Measurements from ENCODE around the gene KIRREL2.

The KIRREL2 gene

GRCh38 chr19:35861640-35862160 is 5.0 kb downstream of the KIRREL2 start:
- DNase-seq, result no peak
- no peak overlapping the region for H3K27ac ChIP-seq (ENCODE audit: insufficient read depth in 1 of 2, low read depth in 1 of 2, low read length in 2 of 2, poor library complexity in 1 of 2, severe bottlenecking in 2 of 2)
- H3K9me3 ChIP-seq (ENCODE audit: control extremely low read depth in 1 of 5, control insufficient read depth in 4 of 5, insufficient read depth in 2 of 5, low read depth in 1 of 5, low read length in 4 of 5), result peaks cover 0 to 9% (median 0%) of the 10 kb centered on the region in 5 experiments
- H3K4me3 ChIP-seq (ENCODE audit: control insufficient read depth in 1 of 7, extremely low read depth in 1 of 7, insufficient read depth in 4 of 7, low read depth in 2 of 7, low read length in 6 of 7), result no peak overlapping the region
- POLR2A ChIA-PET, result no interaction called here
- CTCF ChIA-PET, result no interaction called here
- 47% methylated on average over 18 of the region's 19 CpGs for WGBS (ENCODE audit: insufficient coverage)
- no peaks in the 10 kb centered on the region for H3K36me3 ChIP-seq (ENCODE audit: control insufficient read depth in 4 of 4, insufficient read depth in 4 of 4, low read length in 3 of 4)
- H3K27me3 ChIP-seq (replicated peaks in 2 of 5; ENCODE audit: control insufficient read depth in 4 of 5, insufficient read depth in 5 of 5, low read length in 4 of 5), result peaks cover 0 to 91% (median 49%) of the 10 kb centered on the region in 5 experiments
- H3K4me1 ChIP-seq (ENCODE audit: control extremely low read depth in 1 of 4, control insufficient read depth in 4 of 4, insufficient read depth in 4 of 4, low read length in 3 of 4), result peaks cover 0 to 13% (median 6%) of the 10 kb centered on the region in 4 experiments

- Histone ChIP-seq H3K4me1 (ENCODE audit: control extremely low read depth in 1 of 4, control insufficient read depth in 4 of 4, insufficient read depth in 4 of 4, low read length in 3 of 4) (peaks cover 0 to 5% (median 0%) of the 10 kb centered on the region in 4 experiments), H3K27ac (ENCODE audit: insufficient read depth in 1 of 2, low read depth in 1 of 2, low read length in 2 of 2, poor library complexity in 1 of 2, severe bottlenecking in 2 of 2) (no peak overlapping the region), H3K4me3 (ENCODE audit: control insufficient read depth in 1 of 7, extremely low read depth in 1 of 7, insufficient read depth in 4 of 7, low read depth in 2 of 7, low read length in 6 of 7) (no peak overlapping the region), H3K27me3 (replicated peaks in 2 of 5; ENCODE audit: control insufficient read depth in 4 of 5, insufficient read depth in 5 of 5, low read length in 4 of 5) (peaks cover 0 to 91% (median 51%) of the 10 kb centered on the region in 5 experiments), H3K36me3 (ENCODE audit: control insufficient read depth in 4 of 4, insufficient read depth in 4 of 4, low read length in 3 of 4) (no peaks in the 10 kb centered on the region), H3K9me3 (ENCODE audit: control extremely low read depth in 1 of 5, control insufficient read depth in 4 of 5, insufficient read depth in 2 of 5, low read depth in 1 of 5, low read length in 4 of 5) (peaks cover 0 to 9% (median 0%) of the 10 kb centered on the region in 5 experiments)
- no peak for DNase-seq
- 93% methylated on average over 14 of the region's 14 CpGs for WGBS (ENCODE audit: insufficient coverage)
- POLR2A ChIA-PET, result no interaction called here
- CTCF ChIA-PET, result no interaction called here
Observed at GRCh38 chr19:35862528-35862927, 5.8 kb downstream of the KIRREL2 start.

- no peak for DNase-seq
- Histone ChIP-seq H3K27ac (ENCODE audit: insufficient read depth in 1 of 2, low read depth in 1 of 2, low read length in 2 of 2, poor library complexity in 1 of 2, severe bottlenecking in 2 of 2) (no peak overlapping the region), H3K4me3 (ENCODE audit: control insufficient read depth in 1 of 7, extremely low read depth in 1 of 7, insufficient read depth in 4 of 7, low read depth in 2 of 7, low read length in 6 of 7) (no peak overlapping the region), H3K27me3 (replicated peaks in 2 of 5; ENCODE audit: control insufficient read depth in 4 of 5, insufficient read depth in 5 of 5, low read length in 4 of 5) (peaks cover 0 to 91% (median 49%) of the 10 kb centered on the region in 5 experiments), H3K9me3 (ENCODE audit: control extremely low read depth in 1 of 5, control insufficient read depth in 4 of 5, insufficient read depth in 2 of 5, low read depth in 1 of 5, low read length in 4 of 5) (peaks cover 0 to 9% (median 0%) of the 10 kb centered on the region in 5 experiments), H3K4me1 (ENCODE audit: control extremely low read depth in 1 of 4, control insufficient read depth in 4 of 4, insufficient read depth in 4 of 4, low read length in 3 of 4) (peaks cover 0 to 5% (median under 1%) of the 10 kb centered on the region in 4 experiments), H3K36me3 (ENCODE audit: control insufficient read depth in 4 of 4, insufficient read depth in 4 of 4, low read length in 3 of 4) (no peaks in the 10 kb centered on the region)
- 90% methylated on average over 5 of the region's 5 CpGs for WGBS (ENCODE audit: insufficient coverage)
- CTCF ChIA-PET, result no interaction called here
- POLR2A ChIA-PET, result no interaction called here
Observed at GRCh38 chr19:35863018-35863417, 6.3 kb downstream of the KIRREL2 start.

- H3K36me3 ChIP-seq (ENCODE audit: control insufficient read depth in 4 of 4, insufficient read depth in 4 of 4, low read length in 3 of 4), result no peaks in the 10 kb centered on the region
- H3K27ac ChIP-seq (ENCODE audit: insufficient read depth in 1 of 2, low read depth in 1 of 2, low read length in 2 of 2, poor library complexity in 1 of 2, severe bottlenecking in 2 of 2), result no peak within 1 kb of the TSS
- peaks cover 0 to 80% (median 27%) of the 10 kb centered on the region in 5 experiments for H3K27me3 ChIP-seq (replicated peaks in 2 of 5; ENCODE audit: control insufficient read depth in 4 of 5, insufficient read depth in 5 of 5, low read length in 4 of 5)
- peak in 1 of 3 donors; percentile 37 for DNase-seq
- POLR2A ChIA-PET, result no interaction called here
- H3K4me1 ChIP-seq (ENCODE audit: control extremely low read depth in 1 of 4, control insufficient read depth in 4 of 4, insufficient read depth in 4 of 4, low read length in 3 of 4), result peaks cover 0 to 22% (median 15%) of the 10 kb centered on the region in 4 experiments
- CTCF ChIA-PET, result interaction anchor here (1.3 kb wide), 1 partner anchor 63 kb away, joined by 5 read pairs; no protein-coding TSS in a partner anchor
- no peaks in the 10 kb centered on the region for H3K9me3 ChIP-seq (ENCODE audit: control extremely low read depth in 1 of 5, control insufficient read depth in 4 of 5, insufficient read depth in 2 of 5, low read depth in 1 of 5, low read length in 4 of 5)
- peak within 1 kb of the TSS in 3 of 7 experiments; percentile 28 to 50 (median 43) for H3K4me3 ChIP-seq (ENCODE audit: control insufficient read depth in 1 of 7, extremely low read depth in 1 of 7, insufficient read depth in 4 of 7, low read depth in 2 of 7, low read length in 6 of 7)
- WGBS (ENCODE audit: insufficient coverage), result under 1% methylated on average over 37 of the region's 60 CpGs
Observed at GRCh38 chr19:35868172-35868822, 11.6 kb downstream of the KIRREL2 start, which contains the start of gene APLP1. Gene APLP1 (plus strand): TSS chr19:35868574. CDS start chr19:35868637, 63 bp downstream.

- Histone ChIP-seq H3K27ac (ENCODE audit: insufficient read depth in 1 of 2, low read depth in 1 of 2, low read length in 2 of 2, poor library complexity in 1 of 2, severe bottlenecking in 2 of 2) (no peak overlapping the region), H3K27me3 (replicated peaks in 2 of 5; ENCODE audit: control insufficient read depth in 4 of 5, insufficient read depth in 5 of 5, low read length in 4 of 5) (peaks cover 0 to 79% (median 27%) of the 10 kb centered on the region in 5 experiments), H3K4me3 (ENCODE audit: control insufficient read depth in 1 of 7, extremely low read depth in 1 of 7, insufficient read depth in 4 of 7, low read depth in 2 of 7, low read length in 6 of 7) (peak overlapping the region in 3 of 7 experiments; percentile 28 to 50 (median 43)), H3K36me3 (ENCODE audit: control insufficient read depth in 4 of 4, insufficient read depth in 4 of 4, low read length in 3 of 4) (no peaks in the 10 kb centered on the region), H3K4me1 (ENCODE audit: control extremely low read depth in 1 of 4, control insufficient read depth in 4 of 4, insufficient read depth in 4 of 4, low read length in 3 of 4) (peaks cover 0 to 22% (median 15%) of the 10 kb centered on the region in 4 experiments), H3K9me3 (ENCODE audit: control extremely low read depth in 1 of 5, control insufficient read depth in 4 of 5, insufficient read depth in 2 of 5, low read depth in 1 of 5, low read length in 4 of 5) (no peaks in the 10 kb centered on the region)
- POLR2A ChIA-PET, result no interaction called here
- no peak for DNase-seq
- 2% methylated on average over 8 of the region's 15 CpGs for WGBS (ENCODE audit: insufficient coverage)
- CTCF ChIA-PET, result interaction anchor here (1.3 kb wide), 1 partner anchor 62 kb away, joined by 5 read pairs; no protein-coding TSS in a partner anchor
Observed at GRCh38 chr19:35868823-35869326, 12.2 kb downstream of the KIRREL2 start.

- peak; percentile 86 to 92 (median 91) for DNase-seq
- ChIA-PET POLR2A (interaction anchor here (0.6 kb wide), 1 partner anchor 307 kb away, joined by 4 read pairs; no protein-coding TSS in a partner anchor), CTCF (interaction anchor here (0.9 to 1.3 kb wide), 2 partner anchors 50 to 62 kb away, joined by 4 to 5 read pairs; no protein-coding TSS in a partner anchor)
- H3K4me1 ChIP-seq (ENCODE audit: control extremely low read depth in 1 of 4, control insufficient read depth in 4 of 4, insufficient read depth in 4 of 4, low read length in 3 of 4), result peaks cover 0 to 22% (median 15%) of the 10 kb centered on the region in 4 experiments
- peaks cover 0 to 75% (median 27%) of the 10 kb centered on the region in 5 experiments for H3K27me3 ChIP-seq (replicated peaks in 2 of 5; ENCODE audit: control insufficient read depth in 4 of 5, insufficient read depth in 5 of 5, low read length in 4 of 5)
- under 1% methylated on average over 43 of the region's 51 CpGs for WGBS (ENCODE audit: insufficient coverage)
- H3K9me3 ChIP-seq (ENCODE audit: control extremely low read depth in 1 of 5, control insufficient read depth in 4 of 5, insufficient read depth in 2 of 5, low read depth in 1 of 5, low read length in 4 of 5), result no peaks in the 10 kb centered on the region
- peak overlapping the region in 3 of 7 experiments; percentile 24 to 43 (median 33) for H3K4me3 ChIP-seq (ENCODE audit: control insufficient read depth in 1 of 7, extremely low read depth in 1 of 7, insufficient read depth in 4 of 7, low read depth in 2 of 7, low read length in 6 of 7)
- no peak overlapping the region for H3K27ac ChIP-seq (ENCODE audit: insufficient read depth in 1 of 2, low read depth in 1 of 2, low read length in 2 of 2, poor library complexity in 1 of 2, severe bottlenecking in 2 of 2)
- H3K36me3 ChIP-seq (ENCODE audit: control insufficient read depth in 4 of 4, insufficient read depth in 4 of 4, low read length in 3 of 4), result no peaks in the 10 kb centered on the region
Observed at GRCh38 chr19:35869327-35870123, 12.8 kb downstream of the KIRREL2 start.

Measured in common myeloid progenitor, CD34-positive (primary cell).